K562 (cell line): ENCODE results near the gene CMTR1. TPM values are rescaled to one million over a fixed set of nuclear protein-coding genes. Genes with fewer than 3 reads are reported as not detected.

Source experiments
- ATAC-seq: fragments of 200-7000 bp; cut with Tn5 transposase; 3 replicates; pipeline ENCODE4 v1.9.1; 2020; ENCODE audit warnings: moderate library complexity
- BruUV-seq: library from RNA; stranded (reverse); fragments of 400-500 nt; replicated peaks from 2 replicates; lab custom pipeline; 2021; lab: Mats Ljungman, UMichigan
- CTCF ChIA-PET: fragments of 300-600 bp; formaldehyde crosslinking; extraction: SDS; loops from one replicate; lab custom pipeline; 2021; ENCODE audit warnings: low intra/inter-chr PET ratio; lab: Yijun Ruan, JAX
- POLR2A ChIA-PET: fragments of 300-600, 350-650 bp; sonication (Branson Sonifier 250); formaldehyde crosslinking; extraction: SDS; loops from one replicate; lab custom pipeline; 2021; ENCODE audit warnings: antibody characterized with exemption, inconsistent platforms; lab: Yijun Ruan, JAX
- DNase-seq, 4 experiments: peaks; one replicate each; pipeline versions ENCODE4 v3.0.0 to v3.0.0-alpha.2; 2011 to 2018; ENCODE audit warnings: low spot score in 3 of 4, mixed read lengths in 3 of 4; ENCODE audit errors: extremely low read depth in 1 of 4
- FAIRE-seq: peaks from 2 replicates; lab custom pipeline; 2011; peaks lifted over from hg19 to GRCh38; lab: Jason Lieb, UNC
- H2AFZ ChIP-seq: 2 replicates; pipeline ENCODE4 v1.6.0; 2011; ENCODE audit warnings: low read depth, low read length, control low read depth, inconsistent platforms
- H3K27ac ChIP-seq: fragments of 200-600 bp; 3 replicates; pipeline ENCODE4 v1.8.0; 2011; ENCODE audit warnings: low read depth, mild to moderate bottlenecking, control low read depth, inconsistent platforms, low read length, moderate library complexity, mixed read lengths; ENCODE audit errors: extremely low read depth
- H3K27me3 ChIP-seq, 2 experiments: fragments of 300-600 bp in 1 of 2; 2 replicates in 1 of 2; 3 replicates in 1 of 2; pipeline versions ENCODE4 v1.6.0 to v1.8.0; 2011; ENCODE audit warnings: inconsistent platforms in 2 of 2, low read length in 2 of 2, mild to moderate bottlenecking in 1 of 2, mixed read lengths in 1 of 2, moderate library complexity in 1 of 2; ENCODE audit not compliant: control insufficient read depth in 2 of 2, insufficient read depth in 2 of 2
- H3K36me3 ChIP-seq: fragments of 300-600 bp; 3 replicates; pipeline ENCODE4 v1.8.0; 2011; ENCODE audit warnings: mild to moderate bottlenecking, low read length, inconsistent platforms; ENCODE audit not compliant: control insufficient read depth, insufficient read depth
- H3K4me1 ChIP-seq, 2 experiments: fragments of 200-600 bp in 1 of 2; replicated peaks in 1 of 2; 2 replicates in 1 of 2; 3 replicates in 1 of 2; pipeline versions ENCODE4 v1.5.1 to v1.8.0; 2011; ENCODE audit warnings: inconsistent platforms in 2 of 2, low read length in 2 of 2, mild to moderate bottlenecking in 1 of 2, mixed read lengths in 1 of 2, moderate library complexity in 1 of 2; ENCODE audit not compliant: control insufficient read depth in 2 of 2, insufficient read depth in 2 of 2
- H3K4me2 ChIP-seq: 2 replicates; pipeline ENCODE4 v1.6.1; 2011; ENCODE audit warnings: low read length, control low read depth, inconsistent platforms, mixed read lengths; ENCODE audit not compliant: insufficient read depth
- H3K4me3 ChIP-seq: fragments of 200-600 bp; sonication (generic), shearing (Covaris generic); 2 replicates; pipeline ENCODE4 v1.5.1; 2016; ENCODE audit warnings: control low read depth, inconsistent platforms
- H3K79me2 ChIP-seq: fragments of 200-600 bp; 3 replicates; pipeline ENCODE4 v1.8.0; 2011; ENCODE audit warnings: low read length, inconsistent platforms; ENCODE audit not compliant: control insufficient read depth, insufficient read depth
- H3K9ac ChIP-seq, 2 experiments: 2 replicates each; pipeline versions ENCODE4 v1.6.0 to v1.6.1; 2011; ENCODE audit warnings: low read depth in 2 of 2, low read length in 2 of 2, control low read depth in 1 of 2, inconsistent platforms in 1 of 2, mild to moderate bottlenecking in 1 of 2, mixed read lengths in 1 of 2; ENCODE audit not compliant: insufficient read depth in 1 of 2
- H3K9me1 ChIP-seq: one replicate; pipeline ENCODE4 v1.6.0; 2011; ENCODE audit warnings: inconsistent platforms, mild to moderate bottlenecking, low read length, moderate library complexity; ENCODE audit not compliant: control insufficient read depth, insufficient read depth
- H3K9me3 ChIP-seq: replicated peaks from 2 replicates; pipeline ENCODE4 v1.5.1; 2011; ENCODE audit warnings: low read depth, low read length, inconsistent platforms; ENCODE audit not compliant: control insufficient read depth, insufficient read depth
- H4K20me1 ChIP-seq: replicated peaks from 2 replicates; pipeline ENCODE4 v1.6.1; 2011; ENCODE audit warnings: low read length, inconsistent platforms, mixed read lengths; ENCODE audit not compliant: control insufficient read depth, insufficient read depth
- HDAC1 ChIP-seq, 2 experiments: fragments of 450-650 bp; IDR thresholded peaks; 2 replicates each; pipeline ENCODE4 v1.6.1; 2016 to 2017; ENCODE audit warnings: inconsistent platforms in 1 of 2, mild to moderate bottlenecking in 1 of 2, moderate library complexity in 1 of 2
- STAG1 ChIP-seq: sonication (generic); formaldehyde crosslinking; IDR thresholded peaks from 2 replicates; pipeline ENCODE4 v1.5.0; 2020; ENCODE audit warnings: missing genetic modification reagents, borderline replicate concordance
- XRCC5 ChIP-seq: fragments of 200-400 bp; formaldehyde crosslinking; IDR thresholded peaks from 2 replicates; pipeline ENCODE4 v1.6.1; 2017; ENCODE audit warnings: low read depth, mild to moderate bottlenecking, low read length
- ZKSCAN1 ChIP-seq: fragments of 150-350 bp; IDR thresholded peaks from 2 replicates; pipeline ENCODE4 v1.6.1; 2016; ENCODE audit warnings: low read depth, low read length
- ZNF263 ChIP-seq: sonication (generic); formaldehyde crosslinking; IDR thresholded peaks from 2 replicates; pipeline ENCODE4 v1.8.0; 2022; ENCODE audit warnings: mild to moderate bottlenecking, missing genetic modification reagents, borderline replicate concordance
- in situ Hi-C: fragments of 300-500 bp; cut with MboI; formaldehyde crosslinking; loops from 4 replicates; pipeline ENCODE4 v1.15.0; 2018; ENCODE audit warnings: inconsistent platforms, mixed read lengths
- intact Hi-C: fragments of 100-400 bp; cut with micrococcal nuclease; formaldehyde crosslinking; loops from 2 replicates; pipeline ENCODE4 v1.14.2; 2022
- polyA plus RNA-seq, 8 experiments: library from polyadenylated mRNA; depleted of rRNA in 4 of 8; stranded (reverse) in 5 of 8; unstranded in 3 of 8; fragments of >200 nt; fragmentation: Nextera tagmentation in 2 of 8; fragmentation: Illumina TruSeq in 1 of 8; extraction: Ambion mirVana in 2 of 8; extraction: Trizol in 1 of 8; gene quantifications; 2 replicates each; pipeline versions ENCODE4 v1.2.1 to v1.2.3, GENCODE V29; 2011 to 2014; ENCODE audit warnings: inconsistent platforms in 1 of 8, missing spikeins in 1 of 8
- total RNA-seq, 7 experiments: library from RNA; depleted of rRNA in 6 of 7; stranded (reverse); fragments of >200 nt in 6 of 7; fragmentation: Illumina TruSeq in 2 of 7; extraction: Trizol in 2 of 7; gene quantifications; 2 replicates each; pipeline versions ENCODE4 v1.2.1 to v1.2.3, GENCODE V29; 2011 to 2021; ENCODE audit warnings: low replicate concordance in 1 of 7
- TF ChIP-seq, protein P1 (sequence below): fragments of 450-650 bp; formaldehyde crosslinking; IDR thresholded peaks from 2 replicates; pipeline ENCODE4 v1.4.0; 2022; ENCODE audit warnings: mild to moderate bottlenecking, moderate library complexity
- TF ChIP-seq, protein P2 (sequence below), 2 experiments: fragments of 450-650 bp; IDR thresholded peaks; 2 replicates each; pipeline ENCODE4 v1.6.1; 2016; ENCODE audit warnings: mild to moderate bottlenecking in 2 of 2, borderline replicate concordance in 1 of 2, low read depth in 1 of 2, moderate library complexity in 1 of 2
- TF ChIP-seq, protein P3 (sequence below): fragments of 250-450 bp; sonication (Bioruptor Pico); IDR thresholded peaks from 2 replicates; pipeline ENCODE4 v1.8.0; 2022; ENCODE audit warnings: moderate library complexity, mild to moderate bottlenecking, inconsistent platforms

The CMTR1 gene
- total and polyA plus RNA-seq, 9 of the 15 experiments (the other 6 are each of a cell fraction or from before 2014, with no cell fraction given), result 2.9 to 63.5 (median 49.5) TPM

DNA sequence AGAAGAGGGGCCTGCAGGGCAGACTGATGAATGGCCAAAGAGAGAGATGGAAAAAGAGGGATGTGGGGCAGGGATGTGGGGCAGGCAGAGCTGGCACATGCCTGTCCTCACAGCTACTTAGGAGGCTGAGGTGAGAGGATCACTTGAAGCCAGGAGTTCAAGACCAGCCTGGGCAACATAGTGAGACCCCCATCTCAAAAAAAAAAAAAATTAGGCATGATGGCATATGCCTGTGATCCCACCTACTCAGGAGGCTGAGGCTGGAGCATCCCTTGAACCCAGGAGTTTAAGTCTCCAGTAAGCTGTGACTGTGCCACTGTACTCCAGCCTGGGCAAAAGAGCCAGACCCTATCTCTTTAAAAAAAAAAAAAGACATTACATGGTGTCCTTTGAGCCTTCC, 44.4 kb upstream of the CMTR1 start:
- BruUV-seq, result no TSS peak
- H3K4me1 ChIP-seq, result no peaks in the 10 kb centered on the region; a peak in 1 of 5 replicates
- no peak overlapping the region for H3K9ac ChIP-seq
- ATAC-seq (no peak), FAIRE-seq (no peak), DNase-seq (no peak)
- no peak overlapping the region for H2AFZ ChIP-seq
- no peaks in the 10 kb centered on the region for H3K9me3 ChIP-seq
- intact Hi-C loops (no loop called here), in situ Hi-C loops (loop anchor here (10.0 kb wide), 1 partner anchor 176 kb away; no protein-coding TSS in a partner anchor)
- H3K9me1 ChIP-seq, result no peaks in the 10 kb centered on the region
- H3K27ac ChIP-seq, result no peak overlapping the region
- TF ChIP-seq ZNF263 (no peak), ZKSCAN1 (no peak), HDAC1 (IDR thresholded peaks at IDR 0.05) (no peak), STAG1 (no peak), XRCC5 (no peak)
- TF ChIP-seq, protein P1, sequence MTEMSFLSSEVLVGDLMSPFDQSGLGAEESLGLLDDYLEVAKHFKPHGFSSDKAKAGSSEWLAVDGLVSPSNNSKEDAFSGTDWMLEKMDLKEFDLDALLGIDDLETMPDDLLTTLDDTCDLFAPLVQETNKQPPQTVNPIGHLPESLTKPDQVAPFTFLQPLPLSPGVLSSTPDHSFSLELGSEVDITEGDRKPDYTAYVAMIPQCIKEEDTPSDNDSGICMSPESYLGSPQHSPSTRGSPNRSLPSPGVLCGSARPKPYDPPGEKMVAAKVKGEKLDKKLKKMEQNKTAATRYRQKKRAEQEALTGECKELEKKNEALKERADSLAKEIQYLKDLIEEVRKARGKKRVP (CRISPR knock-in tag), result no peak
- TF ChIP-seq, protein P2, sequence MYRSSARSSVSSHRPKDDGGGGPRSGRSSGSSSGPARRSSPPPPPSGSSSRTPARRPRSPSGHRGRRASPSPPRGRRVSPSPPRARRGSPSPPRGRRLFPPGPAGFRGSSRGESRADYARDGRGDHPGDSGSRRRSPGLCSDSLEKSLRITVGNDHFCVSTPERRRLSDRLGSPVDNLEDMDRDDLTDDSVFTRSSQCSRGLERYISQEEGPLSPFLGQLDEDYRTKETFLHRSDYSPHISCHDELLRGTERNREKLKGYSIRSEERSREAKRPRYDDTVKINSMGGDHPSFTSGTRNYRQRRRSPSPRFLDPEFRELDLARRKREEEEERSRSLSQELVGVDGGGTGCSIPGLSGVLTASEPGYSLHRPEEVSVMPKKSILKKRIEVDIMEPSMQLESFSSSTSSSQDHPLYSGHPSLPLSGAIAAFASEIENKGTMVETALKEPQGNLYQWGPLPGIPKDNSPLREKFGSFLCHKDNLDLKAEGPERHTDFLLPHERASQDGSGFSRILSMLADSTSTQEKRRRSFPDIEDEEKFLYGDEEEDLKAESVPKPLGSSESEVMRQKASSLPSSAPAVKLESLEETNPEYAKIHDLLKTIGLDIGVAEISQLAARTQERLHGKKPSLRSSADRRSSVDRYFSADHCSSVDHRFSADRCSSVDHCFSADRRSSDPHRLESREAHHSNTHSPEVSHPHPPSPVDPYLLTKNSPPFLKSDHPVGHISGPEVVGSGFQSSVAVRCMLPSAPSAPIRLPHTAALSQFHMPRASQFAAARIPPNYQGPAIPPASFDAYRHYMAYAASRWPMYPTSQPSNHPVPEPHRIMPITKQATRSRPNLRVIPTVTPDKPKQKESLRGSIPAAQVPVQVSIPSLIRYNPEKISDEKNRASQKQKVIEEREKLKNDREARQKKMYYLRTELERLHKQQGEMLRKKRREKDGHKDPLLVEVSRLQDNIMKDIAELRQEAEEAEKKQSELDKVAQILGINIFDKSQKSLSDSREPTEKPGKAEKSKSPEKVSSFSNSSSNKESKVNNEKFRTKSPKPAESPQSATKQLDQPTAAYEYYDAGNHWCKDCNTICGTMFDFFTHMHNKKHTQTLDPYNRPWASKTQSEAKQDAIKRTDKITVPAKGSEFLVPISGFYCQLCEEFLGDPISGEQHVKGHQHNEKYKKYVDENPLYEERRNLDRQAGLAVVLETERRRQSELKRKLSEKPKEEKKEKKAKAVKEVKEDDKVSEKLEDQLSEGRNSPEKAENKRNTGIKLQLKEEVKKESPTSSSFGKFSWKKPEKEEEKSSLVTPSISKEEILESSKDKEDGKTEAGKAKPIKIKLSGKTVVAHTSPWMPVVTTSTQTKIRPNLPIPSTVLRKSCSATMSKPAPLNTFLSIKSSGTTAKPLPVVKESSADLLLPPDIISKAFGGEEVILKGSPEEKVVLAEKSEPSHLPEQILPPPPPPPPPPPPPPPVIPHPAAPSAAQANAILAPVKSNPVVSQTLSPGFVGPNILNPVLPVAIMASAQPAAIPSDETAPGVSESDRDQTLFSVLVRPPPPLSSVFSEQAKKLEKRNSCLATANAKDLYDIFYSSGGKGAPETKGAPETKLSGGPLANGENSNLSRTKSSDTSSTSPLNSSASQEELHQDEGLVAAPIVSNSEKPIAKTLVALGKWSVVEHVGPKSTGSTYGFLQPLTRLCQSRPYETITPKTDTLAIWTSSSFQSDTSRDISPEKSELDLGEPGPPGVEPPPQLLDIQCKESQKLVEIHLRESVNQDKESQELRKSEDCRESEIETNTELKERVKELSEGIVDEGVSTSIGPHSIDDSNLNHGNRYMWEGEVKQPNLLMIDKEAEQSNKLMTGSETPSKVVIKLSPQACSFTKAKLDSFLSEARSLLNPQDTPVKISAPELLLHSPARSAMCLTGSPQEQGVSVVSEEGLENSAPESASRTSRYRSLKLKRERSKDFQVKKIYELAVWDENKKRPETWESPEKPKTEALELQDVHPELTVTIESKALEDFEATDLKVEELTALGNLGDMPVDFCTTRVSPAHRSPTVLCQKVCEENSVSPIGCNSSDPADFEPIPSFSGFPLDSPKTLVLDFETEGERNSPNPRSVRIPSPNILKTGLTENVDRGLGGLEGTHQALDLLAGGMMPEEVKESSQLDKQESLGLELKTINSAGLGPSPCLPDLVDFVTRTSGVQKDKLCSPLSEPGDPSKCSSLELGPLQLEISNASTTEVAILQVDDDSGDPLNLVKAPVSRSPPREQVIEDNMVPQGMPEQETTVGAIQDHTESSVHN (IDR thresholded peaks at IDR 0.05; ENCODE audit: borderline replicate concordance in 1 of 2, low read depth in 1 of 2), result no peak
- TF ChIP-seq, protein P3, sequence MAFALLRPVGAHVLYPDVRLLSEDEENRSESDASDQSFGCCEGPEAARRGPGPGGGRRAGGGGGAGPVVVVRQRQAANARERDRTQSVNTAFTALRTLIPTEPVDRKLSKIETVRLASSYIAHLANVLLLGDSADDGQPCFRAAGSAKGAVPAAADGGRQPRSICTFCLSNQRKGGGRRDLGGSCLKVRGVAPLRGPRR (CRISPR knock-in tag), result no peak
- no peak overlapping the region for H3K4me3 ChIP-seq
- H3K27me3 ChIP-seq, result no peaks in the 10 kb centered on the region
- ChIA-PET POLR2A (no interaction called here), CTCF (no interaction called here)
- no peaks in the 10 kb centered on the region for H3K79me2 ChIP-seq
- no peak overlapping the region for H3K4me2 ChIP-seq
- H4K20me1 ChIP-seq, result no peaks in the 10 kb centered on the region; the same call in 1 of the 2 replicates
- H3K36me3 ChIP-seq, result peaks cover 56% of the 10 kb centered on the region
